GM13977 (cell line): ENCODE data around the gene LIN28B.
"Not testable (repeated sequence)": the region's sequence is repeated elsewhere in the genome, so short reads cannot be mapped to it uniquely, and the experiment has no call there.

Experiments used
- DNase-seq: peaks from one replicate; pipeline ENCODE4 v3.0.0; 2012; ENCODE audit warnings: low spot score
- in situ Hi-C: fragments of 300-500 bp; cut with MboI; formaldehyde crosslinking; loops from one replicate; pipeline ENCODE4 v1.12.0; 2022; ENCODE audit warnings: low sequenced_read_pairs, low pct_unique_long_range_greater_than_20kb, mixed read lengths, inconsistent platforms; ENCODE audit not compliant: unreplicated experiment
- TF ChIP-seq, protein P1 (sequence below): IDR thresholded peaks from 2 replicates; pipeline ENCODE4 v1.5.1; 2012; ENCODE audit warnings: mild to moderate bottlenecking, control low read depth; ENCODE audit not compliant: insufficient read depth; ENCODE audit errors: extremely low read depth, missing control alignments

LIN28B gene

DNA sequence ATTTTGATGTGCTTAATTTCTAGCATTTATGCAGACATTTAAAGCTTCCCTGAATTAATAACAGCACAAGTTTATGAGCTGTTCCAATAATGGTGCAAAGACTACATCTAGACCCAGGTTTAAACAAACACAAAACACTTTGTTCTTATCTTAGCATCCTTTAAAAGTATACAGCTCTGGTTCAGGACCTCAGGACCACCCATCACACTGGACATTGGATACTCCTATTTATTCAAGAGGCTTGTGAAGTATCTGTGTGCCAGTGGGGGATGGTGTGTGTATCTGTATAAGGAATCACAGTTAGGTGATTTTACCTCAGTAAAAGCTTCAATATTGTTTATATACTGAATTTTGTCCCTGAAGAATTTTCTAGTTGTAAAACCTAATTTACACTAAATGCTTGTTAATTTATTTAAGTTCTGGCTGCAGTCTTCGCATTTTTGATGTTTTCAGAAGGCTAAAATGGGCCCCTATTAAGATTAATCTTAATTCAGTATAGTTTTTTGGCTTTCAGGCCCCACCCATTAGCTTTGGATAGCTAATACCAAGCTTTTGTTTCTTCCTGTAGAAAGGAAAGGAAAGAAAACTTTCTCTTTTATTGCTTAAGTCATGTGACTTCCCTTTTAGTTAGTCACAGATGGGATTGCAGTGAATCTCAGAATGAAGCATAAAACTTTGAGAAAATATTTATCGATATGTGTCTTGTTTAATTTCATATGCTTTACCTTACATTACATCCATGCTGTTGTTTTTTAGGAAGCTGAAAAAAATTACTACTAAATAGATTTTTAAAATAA, 13.1 kb downstream of the LIN28B start:
- in situ Hi-C loops: no loop called here
- DNase-seq: no peak
- TF ChIP-seq, protein P1, sequence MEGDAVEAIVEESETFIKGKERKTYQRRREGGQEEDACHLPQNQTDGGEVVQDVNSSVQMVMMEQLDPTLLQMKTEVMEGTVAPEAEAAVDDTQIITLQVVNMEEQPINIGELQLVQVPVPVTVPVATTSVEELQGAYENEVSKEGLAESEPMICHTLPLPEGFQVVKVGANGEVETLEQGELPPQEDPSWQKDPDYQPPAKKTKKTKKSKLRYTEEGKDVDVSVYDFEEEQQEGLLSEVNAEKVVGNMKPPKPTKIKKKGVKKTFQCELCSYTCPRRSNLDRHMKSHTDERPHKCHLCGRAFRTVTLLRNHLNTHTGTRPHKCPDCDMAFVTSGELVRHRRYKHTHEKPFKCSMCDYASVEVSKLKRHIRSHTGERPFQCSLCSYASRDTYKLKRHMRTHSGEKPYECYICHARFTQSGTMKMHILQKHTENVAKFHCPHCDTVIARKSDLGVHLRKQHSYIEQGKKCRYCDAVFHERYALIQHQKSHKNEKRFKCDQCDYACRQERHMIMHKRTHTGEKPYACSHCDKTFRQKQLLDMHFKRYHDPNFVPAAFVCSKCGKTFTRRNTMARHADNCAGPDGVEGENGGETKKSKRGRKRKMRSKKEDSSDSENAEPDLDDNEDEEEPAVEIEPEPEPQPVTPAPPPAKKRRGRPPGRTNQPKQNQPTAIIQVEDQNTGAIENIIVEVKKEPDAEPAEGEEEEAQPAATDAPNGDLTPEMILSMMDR: no peak

DNA sequence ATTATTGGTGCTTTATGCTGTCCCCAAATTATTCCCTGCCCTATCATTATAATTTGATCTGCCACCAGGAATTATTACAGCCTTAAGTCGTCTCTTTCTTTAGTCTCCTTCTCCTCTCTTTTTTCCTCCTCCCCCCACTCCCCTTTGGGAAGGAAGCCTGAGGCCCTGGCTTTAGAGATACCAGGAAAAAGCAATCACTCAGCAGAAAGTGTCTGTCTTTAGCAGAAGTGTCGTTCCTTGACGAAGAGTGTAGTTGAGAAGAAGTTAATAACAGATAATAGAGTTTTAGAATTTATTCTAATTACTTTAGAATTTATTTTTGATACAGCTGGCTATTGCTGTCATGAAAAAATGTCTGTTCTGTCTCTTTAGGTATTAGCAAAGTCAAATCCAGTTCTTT, 16.5 kb downstream of the LIN28B start:
- TF ChIP-seq, protein P1: no peak
- no peak for DNase-seq
- in situ Hi-C loops: no loop called here

DNA sequence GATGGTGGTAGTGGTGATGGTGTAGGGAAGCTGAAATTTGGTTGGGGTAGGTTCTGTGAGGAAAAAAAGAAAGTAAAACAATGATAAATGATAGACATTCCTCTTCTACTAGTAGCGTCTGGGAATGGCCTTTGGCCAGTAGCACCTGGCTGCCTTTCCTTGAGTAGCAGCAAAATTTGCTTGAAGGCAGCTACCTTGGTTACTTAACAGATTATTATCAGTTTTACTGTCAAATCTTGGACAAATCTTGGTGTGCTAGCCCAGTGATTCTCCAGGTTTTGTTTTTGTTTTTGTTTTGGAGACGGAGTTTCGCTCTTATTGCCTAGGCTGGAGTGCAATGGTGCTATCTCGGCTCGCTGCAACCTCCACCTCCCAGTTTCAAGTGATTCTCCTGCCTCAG, 26.4 kb downstream of the LIN28B start:
- DNase-seq: no peak
- TF ChIP-seq, protein P1: no peak
- in situ Hi-C loops: no loop called here

DNA sequence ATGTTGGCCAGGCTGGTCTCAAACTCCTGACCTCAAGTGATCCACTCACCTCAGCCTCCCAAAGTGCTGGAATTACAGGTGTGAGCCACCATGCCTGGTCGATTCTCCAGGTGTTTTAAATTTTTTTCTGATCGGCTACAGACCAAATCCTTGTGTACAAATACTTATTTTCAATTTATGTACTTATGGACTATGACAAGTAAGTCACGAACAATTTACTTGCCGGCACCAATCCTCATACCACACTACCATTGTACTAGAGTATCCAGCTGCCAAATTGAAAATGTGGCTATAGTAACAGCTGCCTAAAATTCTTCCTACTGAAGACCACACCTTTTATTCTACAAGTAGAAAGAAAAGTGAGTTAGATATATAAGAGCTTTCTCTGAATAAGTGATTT, 26.9 kb downstream of the LIN28B start:
- in situ Hi-C loops: no loop called here
- TF ChIP-seq, protein P1: no peak
- no peak for DNase-seq

DNA sequence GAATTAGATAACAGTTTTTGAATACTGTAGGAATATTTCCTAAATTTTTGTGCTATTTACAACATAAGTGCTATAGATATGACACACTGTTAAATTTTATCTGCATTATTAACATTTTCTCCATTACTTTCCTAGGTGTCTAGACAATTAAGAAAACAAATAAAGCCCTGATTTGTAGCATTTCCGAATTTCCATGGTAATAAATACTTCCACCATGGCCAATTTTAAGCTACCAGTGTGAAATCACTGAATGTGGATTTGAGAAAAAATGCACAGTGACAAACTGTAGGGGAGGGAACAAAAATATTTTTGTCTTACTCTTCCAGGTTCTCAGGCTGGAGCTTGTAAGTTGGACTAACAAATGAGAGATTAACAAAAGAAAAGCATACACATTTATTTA, 27.9 kb downstream of the LIN28B start:
- in situ Hi-C loops: no loop called here
- no peak for DNase-seq
- TF ChIP-seq, protein P1: no peak

DNA sequence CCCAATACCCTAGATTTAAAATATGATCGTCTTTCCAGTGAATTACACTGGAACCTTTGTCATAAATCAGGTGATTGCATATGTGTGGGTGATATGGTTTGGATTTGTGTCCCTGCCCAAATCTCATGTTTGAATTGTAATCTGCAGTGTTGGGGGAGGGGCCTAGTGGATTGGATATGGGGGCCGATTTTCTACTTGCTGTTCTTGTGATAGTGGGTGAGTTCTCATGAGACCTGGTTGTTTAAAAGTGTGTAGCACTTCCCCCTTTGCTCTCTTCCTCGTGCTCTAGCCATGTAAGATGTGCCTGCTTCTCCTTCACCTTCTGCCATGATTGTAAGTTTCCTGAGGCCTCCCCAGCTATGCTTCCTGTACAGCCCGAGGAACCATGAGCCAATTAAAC, 29.0 kb downstream of the LIN28B start:
- in situ Hi-C loops, DNase-seq: not testable (repeated sequence)

DNA sequence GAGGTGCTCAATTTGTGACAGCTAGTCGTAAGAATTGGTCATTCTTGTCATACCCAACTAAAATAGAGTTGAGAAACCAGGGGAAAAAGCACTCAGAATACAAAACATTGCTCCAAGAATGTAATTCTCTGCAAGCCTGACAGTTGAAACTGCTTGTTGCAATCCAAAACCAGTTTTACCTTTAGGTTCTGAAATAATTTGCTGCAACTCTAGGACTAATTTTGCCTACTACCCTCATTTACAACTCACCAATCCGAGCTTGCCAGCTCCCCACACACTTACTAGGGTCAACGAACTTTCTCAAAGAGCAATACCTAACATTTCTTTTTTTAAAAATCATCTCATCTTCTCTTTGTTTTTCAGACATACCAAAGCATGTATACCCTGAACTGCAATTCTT, 29.7 kb downstream of the LIN28B start:
- TF ChIP-seq, protein P1: no peak
- no peak for DNase-seq
- in situ Hi-C loops: no loop called here
